ENCODE results near the gene NEDD9.

The NEDD9 gene

GRCh38 chr6:11172501-11173327 lies 59.8 kb downstream of the NEDD9 start:
- Histone ChIP-seq H3K9me2 (replicated peaks; ENCODE audit: control insufficient read depth, low read length) (no peaks in the 10 kb centered on the region), H3K27ac (ENCODE audit: low read depth, low read length) (no peak overlapping the region), H3F3A (ENCODE audit: control insufficient read depth, insufficient read depth) (no peaks in the 10 kb centered on the region), H3K4me1 (ENCODE audit: control insufficient read depth, low read length) (peaks cover 5% of the 10 kb centered on the region), H3K4me2 (ENCODE audit: low read length) (peak overlapping the region; percentile 20), H3K4me3 (ENCODE audit: low read length) (no peak overlapping the region), H4K20me1 (ENCODE audit: control insufficient read depth, insufficient read depth, low read depth, low read length) (no peaks in the 10 kb centered on the region), H3K79me2 (ENCODE audit: control insufficient read depth, low read length) (no peaks in the 10 kb centered on the region), H3K9me3 (ENCODE audit: control insufficient read depth, insufficient read depth, low read length) (no peaks in the 10 kb centered on the region), H3K36me3 (ENCODE audit: control insufficient read depth, low read length) (no peaks in the 10 kb centered on the region), H3K27me3 (ENCODE audit: control insufficient read depth, low read length) (no peaks in the 10 kb centered on the region)
- TF ChIP-seq, protein P1, sequence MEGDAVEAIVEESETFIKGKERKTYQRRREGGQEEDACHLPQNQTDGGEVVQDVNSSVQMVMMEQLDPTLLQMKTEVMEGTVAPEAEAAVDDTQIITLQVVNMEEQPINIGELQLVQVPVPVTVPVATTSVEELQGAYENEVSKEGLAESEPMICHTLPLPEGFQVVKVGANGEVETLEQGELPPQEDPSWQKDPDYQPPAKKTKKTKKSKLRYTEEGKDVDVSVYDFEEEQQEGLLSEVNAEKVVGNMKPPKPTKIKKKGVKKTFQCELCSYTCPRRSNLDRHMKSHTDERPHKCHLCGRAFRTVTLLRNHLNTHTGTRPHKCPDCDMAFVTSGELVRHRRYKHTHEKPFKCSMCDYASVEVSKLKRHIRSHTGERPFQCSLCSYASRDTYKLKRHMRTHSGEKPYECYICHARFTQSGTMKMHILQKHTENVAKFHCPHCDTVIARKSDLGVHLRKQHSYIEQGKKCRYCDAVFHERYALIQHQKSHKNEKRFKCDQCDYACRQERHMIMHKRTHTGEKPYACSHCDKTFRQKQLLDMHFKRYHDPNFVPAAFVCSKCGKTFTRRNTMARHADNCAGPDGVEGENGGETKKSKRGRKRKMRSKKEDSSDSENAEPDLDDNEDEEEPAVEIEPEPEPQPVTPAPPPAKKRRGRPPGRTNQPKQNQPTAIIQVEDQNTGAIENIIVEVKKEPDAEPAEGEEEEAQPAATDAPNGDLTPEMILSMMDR (IDR thresholded peaks at IDR 0.05; ENCODE audit: low read depth, low read length, poor library complexity, severe bottlenecking), result peak; percentile 94
- no peak for TF ChIP-seq EZH2phosphoT487 (IDR thresholded peaks at IDR 0.05; ENCODE audit: borderline replicate concordance, low read length)

- TF ChIP-seq, protein P1 (IDR thresholded peaks at IDR 0.05; ENCODE audit: low read depth, low read length, poor library complexity, severe bottlenecking), result no peak
- no peak for TF ChIP-seq EZH2phosphoT487 (IDR thresholded peaks at IDR 0.05; ENCODE audit: borderline replicate concordance, low read length)
- Histone ChIP-seq H3K4me3 (ENCODE audit: low read length) (no peak overlapping the region), H3K9me3 (ENCODE audit: control insufficient read depth, insufficient read depth, low read length) (no peaks in the 10 kb centered on the region), H3K79me2 (ENCODE audit: control insufficient read depth, low read length) (no peaks in the 10 kb centered on the region), H4K20me1 (ENCODE audit: control insufficient read depth, insufficient read depth, low read depth, low read length) (no peaks in the 10 kb centered on the region), H3K9me2 (replicated peaks; ENCODE audit: control insufficient read depth, low read length) (no peaks in the 10 kb centered on the region), H3K4me2 (ENCODE audit: low read length) (no peak overlapping the region), H3K27me3 (ENCODE audit: control insufficient read depth, low read length) (no peaks in the 10 kb centered on the region), H3F3A (ENCODE audit: control insufficient read depth, insufficient read depth) (no peaks in the 10 kb centered on the region), H3K4me1 (ENCODE audit: control insufficient read depth, low read length) (peaks cover 5% of the 10 kb centered on the region), H3K36me3 (ENCODE audit: control insufficient read depth, low read length) (no peaks in the 10 kb centered on the region), H3K27ac (ENCODE audit: low read depth, low read length) (no peak overlapping the region)
Observed at GRCh38 chr6:11171952-11172351, 60.5 kb downstream of the NEDD9 start.

GRCh38 chr6:11168091-11168635 lies 64.3 kb downstream of the NEDD9 start:
- H3K4me1 ChIP-seq (ENCODE audit: control insufficient read depth, low read length), result peaks cover 5% of the 10 kb centered on the region

More at GRCh38 chr6:11168091-11168635, 64.3 kb downstream of the NEDD9 start:
- Histone ChIP-seq H3K36me3 (ENCODE audit: control insufficient read depth, low read length) (no peaks in the 10 kb centered on the region), H3K27ac (ENCODE audit: low read depth, low read length) (no peak overlapping the region), H4K20me1 (ENCODE audit: control insufficient read depth, insufficient read depth, low read depth, low read length) (no peaks in the 10 kb centered on the region), H3F3A (ENCODE audit: control insufficient read depth, insufficient read depth) (no peaks in the 10 kb centered on the region), H3K4me3 (ENCODE audit: low read length) (no peak overlapping the region), H3K9me3 (ENCODE audit: control insufficient read depth, insufficient read depth, low read length) (no peaks in the 10 kb centered on the region), H3K4me2 (ENCODE audit: low read length) (no peak overlapping the region), H3K9me2 (replicated peaks; ENCODE audit: control insufficient read depth, low read length) (no peaks in the 10 kb centered on the region), H3K27me3 (ENCODE audit: control insufficient read depth, low read length) (no peaks in the 10 kb centered on the region), H3K79me2 (ENCODE audit: control insufficient read depth, low read length) (no peaks in the 10 kb centered on the region)
- TF ChIP-seq EZH2phosphoT487 (IDR thresholded peaks at IDR 0.05; ENCODE audit: borderline replicate concordance, low read length), result no peak
- TF ChIP-seq, protein P1 (IDR thresholded peaks at IDR 0.05; ENCODE audit: low read depth, low read length, poor library complexity, severe bottlenecking), result no peak
